OCI-LY1 (cell line): ENCODE results near the gene ENTPD7.

Experiments
- EZH2 ChIP-seq: fragments of 200-600 bp; sonication (generic), shearing (Covaris generic); IDR thresholded peaks from 2 replicates; pipeline ENCODE4 v1.8.0; 2017; ENCODE audit warnings: borderline replicate concordance, mixed run types, mild to moderate bottlenecking, antibody characterized with exemption, low read length, moderate library complexity, mixed read lengths
- TF ChIP-seq, protein P1 (sequence below): fragments of 200-600 bp; sonication (generic), shearing (Covaris generic); IDR thresholded peaks from 2 replicates; pipeline ENCODE4 v1.5.1; 2017; ENCODE audit warnings: mild to moderate bottlenecking, antibody characterized with exemption, low read length, moderate library complexity, mixed read lengths

DNA sequence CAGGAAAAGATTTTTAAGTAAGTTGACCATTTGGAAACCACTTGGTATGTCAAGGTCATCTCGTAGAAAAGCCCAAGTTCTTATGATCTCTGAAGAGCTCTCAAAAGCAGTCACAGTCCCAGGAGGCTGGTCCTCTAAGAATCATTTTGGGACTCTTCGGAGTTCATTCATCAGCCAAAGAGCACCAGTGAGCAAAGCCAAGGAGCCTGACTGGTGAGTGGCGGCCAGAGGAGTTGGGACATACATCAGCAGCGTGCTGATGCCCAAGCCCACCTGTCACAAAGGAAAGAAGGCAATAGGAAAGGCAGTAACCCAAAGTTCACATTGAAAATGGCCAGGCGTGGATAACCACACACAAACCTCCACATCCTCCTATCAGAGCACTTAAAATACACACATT is 55.1 kb downstream of the ENTPD7 start:
- TF ChIP-seq EZH2 = no peak
- TF ChIP-seq, protein P1, sequence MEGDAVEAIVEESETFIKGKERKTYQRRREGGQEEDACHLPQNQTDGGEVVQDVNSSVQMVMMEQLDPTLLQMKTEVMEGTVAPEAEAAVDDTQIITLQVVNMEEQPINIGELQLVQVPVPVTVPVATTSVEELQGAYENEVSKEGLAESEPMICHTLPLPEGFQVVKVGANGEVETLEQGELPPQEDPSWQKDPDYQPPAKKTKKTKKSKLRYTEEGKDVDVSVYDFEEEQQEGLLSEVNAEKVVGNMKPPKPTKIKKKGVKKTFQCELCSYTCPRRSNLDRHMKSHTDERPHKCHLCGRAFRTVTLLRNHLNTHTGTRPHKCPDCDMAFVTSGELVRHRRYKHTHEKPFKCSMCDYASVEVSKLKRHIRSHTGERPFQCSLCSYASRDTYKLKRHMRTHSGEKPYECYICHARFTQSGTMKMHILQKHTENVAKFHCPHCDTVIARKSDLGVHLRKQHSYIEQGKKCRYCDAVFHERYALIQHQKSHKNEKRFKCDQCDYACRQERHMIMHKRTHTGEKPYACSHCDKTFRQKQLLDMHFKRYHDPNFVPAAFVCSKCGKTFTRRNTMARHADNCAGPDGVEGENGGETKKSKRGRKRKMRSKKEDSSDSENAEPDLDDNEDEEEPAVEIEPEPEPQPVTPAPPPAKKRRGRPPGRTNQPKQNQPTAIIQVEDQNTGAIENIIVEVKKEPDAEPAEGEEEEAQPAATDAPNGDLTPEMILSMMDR = no peak
